Mesodermal cell (in vitro differentiated cells): ENCODE data around the gene PPM1H.
A peak's percentile ranks its signal among the peaks of the same experiment; 100 is the strongest.

Experiments used
- H3K27ac ChIP-seq: 2 replicates; pipeline ENCODE4 v1.7.0; 2013; ENCODE audit warnings: mild to moderate bottlenecking, low read depth, low read length, moderate library complexity; ENCODE audit not compliant: severe bottlenecking
- H3K36me3 ChIP-seq: 2 replicates; pipeline ENCODE4 v1.7.1; 2013; ENCODE audit warnings: mild to moderate bottlenecking, low read length, moderate library complexity; ENCODE audit not compliant: control insufficient read depth, insufficient read depth
- H3K4me1 ChIP-seq: one replicate; pipeline ENCODE4 v1.7.1; 2013; ENCODE audit warnings: mild to moderate bottlenecking, low read length; ENCODE audit not compliant: insufficient read depth, control insufficient read depth, poor library complexity, severe bottlenecking
- H3K4me3 ChIP-seq: 2 replicates; pipeline ENCODE4 v1.7.0; 2013; ENCODE audit warnings: low read length, control low read depth, mild to moderate bottlenecking; ENCODE audit not compliant: insufficient read depth, poor library complexity, severe bottlenecking; ENCODE audit errors: extremely low read depth
- H3K9me3 ChIP-seq: 2 replicates; pipeline ENCODE4 v1.7.1; 2013; ENCODE audit warnings: mild to moderate bottlenecking, low read length, moderate library complexity; ENCODE audit not compliant: control insufficient read depth
- WGBS, 2 experiments: methylation state at CpG; one replicate each; pipeline ENCODE4 v1.1.5; 2013; ENCODE audit warnings: missing lambda C conversion rate in 2 of 2; ENCODE audit not compliant: insufficient coverage in 2 of 2; 5-methylcytosine and 5-hydroxymethylcytosine counted together

PPM1H gene

GRCh38 chr12:62800707-62801400 lies 134.1 kb downstream of the PPM1H start:
- Histone ChIP-seq H3K36me3 (no peaks in the 10 kb centered on the region), H3K4me1 (no peaks in the 10 kb centered on the region), H3K9me3 (no peaks in the 10 kb centered on the region), H3K4me3 (no peak overlapping the region), H3K27ac (no peak overlapping the region)
- WGBS, 2 experiments = 85 to 87% methylated on average over 8 of the region's 13 CpGs

- H3K4me1 ChIP-seq = no peaks in the 10 kb centered on the region
- H3K9me3 ChIP-seq = no peaks in the 10 kb centered on the region
- H3K36me3 ChIP-seq = no peaks in the 10 kb centered on the region
- H3K27ac ChIP-seq = no peak overlapping the region
- WGBS, 2 experiments = 79 to 80% methylated on average over 4 to 5 of the region's 9 CpGs
- H3K4me3 ChIP-seq = no peak overlapping the region
Measured at GRCh38 chr12:62799766-62800406, 135.1 kb downstream of the PPM1H start.

GRCh38 chr12:62799126-62799736 lies 135.7 kb downstream of the PPM1H start:
- Histone ChIP-seq H3K27ac (no peak overlapping the region), H3K4me3 (no peak overlapping the region), H3K36me3 (no peaks in the 10 kb centered on the region), H3K4me1 (no peaks in the 10 kb centered on the region), H3K9me3 (no peaks in the 10 kb centered on the region)
- no CpG with 5 or more reads among the region's 2 CpGs for WGBS, 2 experiments

DNA sequence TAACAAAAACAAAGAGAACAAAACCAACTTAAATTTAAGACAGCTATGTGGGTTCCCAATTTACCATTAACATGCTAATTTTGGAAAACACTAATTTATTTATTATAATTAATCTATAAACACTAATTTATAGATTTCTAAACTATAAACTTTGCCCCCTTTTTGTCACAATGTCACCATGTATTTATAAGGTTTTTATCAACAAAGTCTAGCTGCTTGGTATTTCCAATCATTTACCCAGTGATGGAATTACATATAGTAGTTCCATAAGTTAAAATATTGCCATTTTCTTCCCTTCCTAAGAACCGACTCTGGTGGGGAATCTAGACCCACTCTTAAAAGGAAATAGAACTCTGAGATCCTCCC lies 140.7 kb downstream of the PPM1H start:
- Histone ChIP-seq H3K9me3 (no peaks in the 10 kb centered on the region), H3K4me3 (no peak overlapping the region), H3K36me3 (no peaks in the 10 kb centered on the region), H3K4me1 (no peaks in the 10 kb centered on the region), H3K27ac (no peak overlapping the region)
- WGBS, 2 experiments = no CpG with 5 or more reads among the region's 1 CpG

DNA sequence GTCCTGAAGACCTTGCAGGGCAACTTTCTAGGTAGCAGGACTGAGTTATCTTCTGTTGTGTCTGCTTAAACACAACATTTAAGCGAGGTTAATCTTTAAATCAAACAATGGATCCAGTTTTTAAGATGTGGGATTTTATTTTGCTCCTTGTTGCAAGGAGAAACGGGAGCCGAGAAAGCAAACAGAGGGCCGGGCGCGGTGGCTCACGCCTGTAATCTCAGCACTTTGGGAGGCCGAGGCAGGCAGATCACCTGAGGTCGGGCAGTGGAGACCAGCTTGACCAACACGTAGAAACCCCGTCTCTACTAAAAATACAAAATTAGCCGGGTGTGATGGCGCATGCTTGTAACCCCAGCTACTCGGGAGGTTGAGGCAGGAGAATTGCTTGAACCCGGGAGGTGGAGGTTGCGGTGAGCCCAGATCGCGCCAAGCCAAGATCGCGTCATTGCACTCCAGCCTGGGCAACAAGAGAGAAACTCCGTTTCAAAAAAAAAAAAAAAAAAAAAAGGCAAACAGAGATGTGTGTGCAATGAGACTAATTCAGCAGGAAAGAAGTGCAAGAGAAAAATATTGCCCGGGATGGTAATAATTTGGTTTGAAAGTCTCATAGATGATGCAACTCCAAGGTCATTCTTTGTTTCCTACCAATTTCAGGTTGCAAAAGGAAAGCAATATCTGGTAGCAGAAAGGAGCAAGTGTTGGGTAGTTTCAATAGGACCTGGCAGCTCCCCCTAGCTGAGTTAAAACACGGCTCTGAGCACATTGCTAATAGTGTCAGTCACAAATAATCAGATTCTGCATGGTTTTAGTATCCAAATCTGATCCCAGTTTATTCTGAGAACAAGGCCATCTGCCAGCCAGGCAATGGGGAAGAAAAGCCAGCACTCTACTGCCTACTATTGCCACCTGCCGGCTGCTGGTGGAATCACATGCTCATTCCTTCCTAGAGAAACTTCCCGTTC lies 141.4 kb downstream of the PPM1H start:
- no peaks in the 10 kb centered on the region for H3K36me3 ChIP-seq
- peak overlapping the region; percentile 36 for H3K27ac ChIP-seq
- 82 to 86% methylated on average over 17 to 22 of the region's 25 CpGs for WGBS, 2 experiments
- no peak overlapping the region for H3K4me3 ChIP-seq
- no peaks in the 10 kb centered on the region for H3K9me3 ChIP-seq
- H3K4me1 ChIP-seq = no peaks in the 10 kb centered on the region

DNA sequence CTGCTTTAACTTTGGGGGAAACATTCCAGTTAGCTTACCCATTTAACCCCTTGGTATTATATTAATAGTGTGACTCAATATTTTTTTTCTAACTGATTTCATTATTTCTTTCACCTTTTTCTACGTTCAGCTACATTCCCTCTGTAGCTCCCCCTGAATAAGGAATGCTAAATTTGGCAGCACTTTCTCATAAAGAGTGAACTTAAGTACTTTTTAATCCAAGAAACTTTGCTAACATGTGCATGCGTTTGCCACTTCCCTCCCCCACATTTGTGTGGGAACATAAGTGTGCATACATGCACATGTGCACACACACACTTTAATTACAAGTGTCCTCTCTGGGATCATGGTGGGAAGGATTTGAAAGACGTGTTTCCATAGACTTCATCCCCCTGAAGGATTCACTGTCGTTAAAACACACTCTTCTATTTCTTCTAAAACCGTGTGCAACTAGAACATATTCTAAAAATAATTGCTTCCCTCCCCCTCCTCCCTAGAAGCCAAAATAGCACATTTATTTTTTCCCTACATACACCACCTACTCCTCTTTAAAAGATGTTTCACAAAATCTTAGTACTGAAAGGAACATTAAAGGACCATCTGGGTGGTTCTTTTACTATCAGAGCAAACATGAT lies 142.6 kb downstream of the PPM1H start:
- Histone ChIP-seq H3K27ac (no peak overlapping the region), H3K4me1 (peaks cover 3% of the 10 kb centered on the region), H3K4me3 (no peak overlapping the region), H3K9me3 (no peaks in the 10 kb centered on the region), H3K36me3 (no peaks in the 10 kb centered on the region)
- WGBS, 2 experiments = 86 to 94% methylated on average over 4 to 5 of the region's 5 CpGs

- H3K9me3 ChIP-seq = no peaks in the 10 kb centered on the region
- 90% methylated on average over 3 of the region's 3 CpGs; no CpG with 5 or more reads in 1 of the 2 experiments for WGBS, 2 experiments
- no peaks in the 10 kb centered on the region for H3K36me3 ChIP-seq
- no peak overlapping the region for H3K4me3 ChIP-seq
- no peak overlapping the region for H3K27ac ChIP-seq
- H3K4me1 ChIP-seq = peaks cover 25% of the 10 kb centered on the region
Measured at GRCh38 chr12:62789851-62790250, 145.1 kb downstream of the PPM1H start.

GRCh38 chr12:62787611-62788010 lies 147.3 kb downstream of the PPM1H start:
- no peaks in the 10 kb centered on the region for H3K9me3 ChIP-seq
- WGBS, 2 experiments = 57 to 69% methylated on average over 3 of the region's 4 CpGs
- H3K36me3 ChIP-seq = no peaks in the 10 kb centered on the region
- peaks cover 32% of the 10 kb centered on the region for H3K4me1 ChIP-seq
- no peak overlapping the region for H3K27ac ChIP-seq
- H3K4me3 ChIP-seq = no peak overlapping the region

DNA sequence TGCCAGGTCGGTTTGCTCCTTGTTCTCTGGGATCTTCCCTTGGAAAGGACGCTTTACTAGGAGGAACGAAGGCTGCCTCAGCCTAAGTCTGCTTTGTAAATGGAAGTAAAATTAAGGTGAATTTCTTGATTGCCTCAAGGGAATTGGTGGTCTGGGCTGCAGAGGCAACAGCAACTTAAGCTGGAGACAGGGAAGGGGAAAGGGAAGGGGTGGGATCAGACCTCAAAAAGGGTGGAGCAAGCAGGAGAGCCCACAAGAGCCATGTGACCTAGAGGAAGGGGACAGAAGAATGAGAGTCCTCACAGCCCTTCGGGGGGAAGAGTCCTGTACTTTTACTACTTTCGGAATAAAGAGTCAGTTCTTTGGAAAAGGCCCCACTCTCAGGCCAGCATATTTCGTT lies 147.9 kb downstream of the PPM1H start:
- 86 to 87% methylated on average over 3 of the region's 6 CpGs for WGBS, 2 experiments
- no peaks in the 10 kb centered on the region for H3K9me3 ChIP-seq
- H3K4me1 ChIP-seq = peaks cover 35% of the 10 kb centered on the region
- H3K36me3 ChIP-seq = no peaks in the 10 kb centered on the region
- no peak overlapping the region for H3K27ac ChIP-seq
- no peak overlapping the region for H3K4me3 ChIP-seq

GRCh38 chr12:62785941-62786559 lies 148.9 kb downstream of the PPM1H start:
- Histone ChIP-seq H3K9me3 (no peaks in the 10 kb centered on the region), H3K36me3 (no peaks in the 10 kb centered on the region), H3K4me1 (peaks cover 35% of the 10 kb centered on the region), H3K27ac (peak overlapping the region; percentile 85), H3K4me3 (peak overlapping the region; percentile 6)
- 48 to 59% methylated on average over 4 to 8 of the region's 8 CpGs for WGBS, 2 experiments
